ENCODE results near the gene ABCG1.

GRCh38 chr21:42238185-42238934 is 19.4 kb downstream of the ABCG1 start:
- TF ChIP-seq CTCF (IDR thresholded peaks at IDR 0.05) (no peak), POLR2A (IDR thresholded peaks at IDR 0.05) (no peak)

All from heart left ventricle (tissue), 13 donors.